GM12892 (cell line): ENCODE measurements around the gene MTHFSD.

Experiments
- DNase-seq: peaks from one replicate; pipeline ENCODE4 v3.0.0; 2011; ENCODE audit not compliant: insufficient read length
- FAIRE-seq: peaks from 2 replicates; lab custom pipeline; 2011; peaks lifted over from hg19 to GRCh38; lab: Jason Lieb, UNC
- POLR2A ChIP-seq: IDR thresholded peaks from 2 replicates; pipeline ENCODE4 v1.6.1; 2011; ENCODE audit warnings: low read depth, low read length, control low read depth
- POLR2AphosphoS5 ChIP-seq: IDR thresholded peaks from 2 replicates; pipeline ENCODE4 v1.6.1; 2011; ENCODE audit warnings: low read depth, low read length, control low read depth
- TAF1 ChIP-seq: IDR thresholded peaks from 2 replicates; pipeline ENCODE4 v1.6.1; 2011; ENCODE audit warnings: low read depth, mild to moderate bottlenecking, control low read depth, low read length, borderline replicate concordance

MTHFSD gene

GRCh38 chr16:86573646-86574508 is 18.8 kb upstream of the MTHFSD start:
- no peak for FAIRE-seq
- DNase-seq = no peak
- no peak for TF ChIP-seq TAF1
- TF ChIP-seq POLR2AphosphoS5 = no peak
- no peak for TF ChIP-seq POLR2A

- FAIRE-seq = no peak
- TF ChIP-seq POLR2AphosphoS5 (no peak), POLR2A (no peak), TAF1 (no peak)
- no peak for DNase-seq
Measured at GRCh38 chr16:86573215-86573614, 18.2 kb upstream of the MTHFSD start.

GRCh38 chr16:86572606-86573005 is 17.6 kb upstream of the MTHFSD start:
- TF ChIP-seq POLR2A (no peak), TAF1 (no peak), POLR2AphosphoS5 (no peak)
- FAIRE-seq (no peak), DNase-seq (no peak)

GRCh38 chr16:86572041-86572521 is 17.0 kb upstream of the MTHFSD start:
- no peak for DNase-seq
- TF ChIP-seq POLR2A (no peak), POLR2AphosphoS5 (no peak)
- no peak for FAIRE-seq

DNA sequence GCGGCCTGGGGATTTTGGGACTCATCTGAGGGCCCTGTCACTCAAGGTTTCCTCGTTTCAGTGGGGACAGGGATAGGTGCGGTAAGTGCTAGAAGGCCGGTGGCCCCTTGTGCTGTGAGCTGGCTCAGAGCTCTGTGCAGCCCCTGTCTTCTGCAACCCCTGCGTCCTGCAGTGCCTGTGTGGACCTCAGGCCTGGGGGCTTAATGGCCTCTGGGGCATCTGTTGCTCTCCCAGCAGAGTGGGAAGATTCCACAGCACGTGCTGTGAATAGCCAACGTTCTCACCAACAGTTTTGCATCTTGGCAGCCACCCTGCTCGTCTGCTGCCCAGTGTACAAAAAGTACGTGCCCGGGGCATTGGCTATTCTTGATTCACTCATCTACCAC is 16.5 kb upstream of the MTHFSD start:
- DNase-seq (no peak), FAIRE-seq (no peak)
- TF ChIP-seq TAF1 (no peak), POLR2A (no peak), POLR2AphosphoS5 (no peak)

GRCh38 chr16:86570558-86571529 is 15.8 kb upstream of the MTHFSD start:
- no peak for DNase-seq
- TF ChIP-seq POLR2AphosphoS5 (no peak), POLR2A (no peak), TAF1 (no peak)
- FAIRE-seq = no peak

DNA sequence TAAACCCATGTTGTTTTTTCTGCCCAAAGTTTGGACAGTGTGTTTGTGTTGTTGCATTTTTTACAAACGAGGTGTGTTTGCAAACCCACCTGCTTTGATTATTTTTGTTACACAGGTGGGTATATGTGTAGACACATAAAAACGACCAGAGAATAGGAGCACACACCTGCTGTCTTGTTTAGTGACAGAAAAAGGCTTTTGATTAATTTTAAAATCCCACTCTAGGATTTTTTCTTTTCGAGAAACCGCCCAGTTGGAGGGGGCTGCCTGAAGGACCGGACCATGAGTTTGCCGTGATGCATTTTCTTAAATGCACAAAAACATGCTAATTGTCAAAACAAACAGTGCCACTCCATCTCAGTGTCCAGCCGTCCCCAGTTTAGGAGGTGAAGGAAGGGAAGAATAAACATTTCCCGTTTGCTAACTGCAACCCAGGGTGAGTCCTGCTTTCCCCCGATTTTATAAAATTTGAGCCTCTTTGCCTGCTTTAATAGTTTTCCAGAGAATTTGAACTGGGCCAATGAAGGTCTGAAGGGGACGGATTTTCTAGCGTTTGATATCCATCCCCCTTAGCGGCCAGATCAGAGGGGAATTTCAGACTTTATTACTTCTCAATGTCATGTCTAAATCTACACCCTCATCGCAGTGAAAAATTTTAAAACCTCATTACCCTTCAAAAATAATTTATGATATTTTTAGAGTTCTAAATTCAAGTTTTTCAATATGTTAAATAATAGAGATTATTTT is 14.8 kb upstream of the MTHFSD start:
- FAIRE-seq (no peak), DNase-seq (no peak)
- no peak for TF ChIP-seq POLR2A
- no peak for TF ChIP-seq TAF1
- no peak for TF ChIP-seq POLR2AphosphoS5

- no peak for TF ChIP-seq POLR2AphosphoS5
- no peak for TF ChIP-seq POLR2A
- TF ChIP-seq TAF1 = no peak
- DNase-seq = no peak
- FAIRE-seq = no peak
Measured at GRCh38 chr16:86568677-86569623, 13.9 kb upstream of the MTHFSD start.

GRCh38 chr16:86567701-86568581 is 12.9 kb upstream of the MTHFSD start:
- DNase-seq = no peak
- FAIRE-seq = no peak
- TF ChIP-seq POLR2A = no peak
- no peak for TF ChIP-seq POLR2AphosphoS5
- TF ChIP-seq TAF1 = no peak
